PFSK-1 (cell line): ENCODE results near the gene HDAC7.

Experiments
- FOXP2 ChIP-seq: optimal IDR thresholded peaks from 2 replicates; pipeline ENCODE3; 2011; ENCODE audit warnings: borderline replicate concordance, control low read depth, inconsistent platforms; ENCODE audit not compliant: insufficient read depth; ENCODE audit errors: extremely low read length, extremely low read depth
- POLR2AphosphoS5 ChIP-seq: IDR thresholded peaks from 2 replicates; pipeline ENCODE4 v1.6.1; 2012; ENCODE audit warnings: low read depth, mild to moderate bottlenecking, control low read depth, low read length, moderate library complexity
- SIN3A ChIP-seq: IDR thresholded peaks from 2 replicates; pipeline ENCODE4 v1.6.1; 2012; ENCODE audit warnings: mild to moderate bottlenecking, low read length, moderate library complexity, borderline replicate concordance; ENCODE audit not compliant: insufficient read depth
- TAF1 ChIP-seq: IDR thresholded peaks from 2 replicates; pipeline ENCODE4 v1.6.1; 2012; ENCODE audit warnings: low read length, control low read depth, borderline replicate concordance; ENCODE audit not compliant: insufficient read depth

GRCh38 chr12:47840571-47840970, 20.9 kb upstream of the HDAC7 start:
- TF ChIP-seq POLR2AphosphoS5 (no peak), SIN3A (no peak), TAF1 (no peak), FOXP2 (no peak)
